ENCODE data around the gene CAB39L. TPM values are rescaled to one million over a fixed set of nuclear protein-coding genes. Genes with fewer than 3 reads are reported as not detected.

CAB39L gene
- total and polyA plus RNA-seq, 2 of the 13 experiments (the other 11 are each of a cell fraction or from before 2014, with no cell fraction given), result 3.1 to 6.1 TPM

DNA sequence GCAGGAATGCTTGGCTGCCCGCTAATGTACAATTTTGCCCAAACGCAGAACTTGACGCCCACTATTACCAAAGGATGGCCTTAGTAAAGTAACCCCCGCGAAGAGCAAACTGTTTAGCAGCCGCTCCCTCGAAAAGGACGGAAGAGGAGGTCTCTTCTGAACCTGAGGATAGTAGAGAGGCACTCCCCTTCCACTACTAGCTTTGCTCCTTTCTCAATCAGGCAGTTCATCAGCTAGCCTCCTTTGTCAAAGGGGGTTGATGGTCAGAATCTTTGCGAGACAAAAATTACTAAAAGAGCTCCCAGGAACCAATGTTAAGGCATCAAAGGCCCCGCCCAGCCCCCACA lies 534 bp downstream of the CAB39L start:
- H2AFZ ChIP-seq (ENCODE audit: low read length), result peak overlapping the region; percentile 45
- ChIA-PET CTCF (ENCODE audit: low intra/inter-chr PET ratio, low total read pairs) (no interaction called here), POLR2A (interaction anchor here (0.7 to 4.2 kb wide), 21 partner anchors 9 to 554 kb away, joined by 3 to 123 read pairs (median 6); partner anchors contain the start of genes EBPL, PHF11 and RCBTB1)
- peak overlapping the region; percentile 87 for H3K9ac ChIP-seq (ENCODE audit: insufficient read depth, low read depth, low read length)
- TSS peak; percentile 88 for BruUV-seq (replicated peaks)
- peak; percentile 34 for ATAC-seq
- 1% methylated on average over 10 of the region's 10 CpGs for WGBS (ENCODE audit: low lambda C conversion rate)
- TF ChIP-seq SRY (CRISPR knock-in tag; IDR thresholded peaks at IDR 0.05), result peak; percentile 57; the same call in 1 of the 2 replicates
- 0 out of 2 replicates have a peak, but pooled peaks have one; percentile 45 for TF ChIP-seq TMF1 (CRISPR knock-in tag; IDR thresholded peaks at IDR 0.05; ENCODE audit: low read depth)
- TF ChIP-seq, protein P1, sequence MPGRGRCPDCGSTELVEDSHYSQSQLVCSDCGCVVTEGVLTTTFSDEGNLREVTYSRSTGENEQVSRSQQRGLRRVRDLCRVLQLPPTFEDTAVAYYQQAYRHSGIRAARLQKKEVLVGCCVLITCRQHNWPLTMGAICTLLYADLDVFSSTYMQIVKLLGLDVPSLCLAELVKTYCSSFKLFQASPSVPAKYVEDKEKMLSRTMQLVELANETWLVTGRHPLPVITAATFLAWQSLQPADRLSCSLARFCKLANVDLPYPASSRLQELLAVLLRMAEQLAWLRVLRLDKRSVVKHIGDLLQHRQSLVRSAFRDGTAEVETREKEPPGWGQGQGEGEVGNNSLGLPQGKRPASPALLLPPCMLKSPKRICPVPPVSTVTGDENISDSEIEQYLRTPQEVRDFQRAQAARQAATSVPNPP (CRISPR knock-in tag; IDR thresholded peaks at IDR 0.05), result peak; percentile 13; the same call in 1 of the 2 replicates
- TF ChIP-seq NRL (CRISPR knock-in tag; IDR thresholded peaks at IDR 0.05; ENCODE audit: borderline replicate concordance), result no peak
- peak; percentile 22; the same call in 1 of the 2 replicates for TF ChIP-seq POLR2G (IDR thresholded peaks at IDR 0.05; ENCODE audit: low read depth, low read length)
- 0 out of 2 replicates have a peak, but pooled peaks have one; percentile 4 for TF ChIP-seq ARID2 (CRISPR knock-in tag; IDR thresholded peaks at IDR 0.05; ENCODE audit: borderline replicate concordance)
- TF ChIP-seq, protein P2, sequence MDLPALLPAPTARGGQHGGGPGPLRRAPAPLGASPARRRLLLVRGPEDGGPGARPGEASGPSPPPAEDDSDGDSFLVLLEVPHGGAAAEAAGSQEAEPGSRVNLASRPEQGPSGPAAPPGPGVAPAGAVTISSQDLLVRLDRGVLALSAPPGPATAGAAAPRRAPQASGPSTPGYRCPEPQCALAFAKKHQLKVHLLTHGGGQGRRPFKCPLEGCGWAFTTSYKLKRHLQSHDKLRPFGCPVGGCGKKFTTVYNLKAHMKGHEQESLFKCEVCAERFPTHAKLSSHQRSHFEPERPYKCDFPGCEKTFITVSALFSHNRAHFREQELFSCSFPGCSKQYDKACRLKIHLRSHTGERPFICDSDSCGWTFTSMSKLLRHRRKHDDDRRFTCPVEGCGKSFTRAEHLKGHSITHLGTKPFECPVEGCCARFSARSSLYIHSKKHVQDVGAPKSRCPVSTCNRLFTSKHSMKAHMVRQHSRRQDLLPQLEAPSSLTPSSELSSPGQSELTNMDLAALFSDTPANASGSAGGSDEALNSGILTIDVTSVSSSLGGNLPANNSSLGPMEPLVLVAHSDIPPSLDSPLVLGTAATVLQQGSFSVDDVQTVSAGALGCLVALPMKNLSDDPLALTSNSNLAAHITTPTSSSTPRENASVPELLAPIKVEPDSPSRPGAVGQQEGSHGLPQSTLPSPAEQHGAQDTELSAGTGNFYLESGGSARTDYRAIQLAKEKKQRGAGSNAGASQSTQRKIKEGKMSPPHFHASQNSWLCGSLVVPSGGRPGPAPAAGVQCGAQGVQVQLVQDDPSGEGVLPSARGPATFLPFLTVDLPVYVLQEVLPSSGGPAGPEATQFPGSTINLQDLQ (CRISPR knock-in tag; IDR thresholded peaks at IDR 0.05), result no peak
- 0 out of 2 replicates have a peak, but pooled peaks have one; percentile 13 for TF ChIP-seq ZMAT3 (CRISPR knock-in tag; conservative IDR thresholded peaks at IDR 0.05)
- H3K27me3 ChIP-seq (ENCODE audit: control insufficient read depth in 1 of 2, insufficient read depth in 2 of 2, low read length in 2 of 2), result no peaks in the 10 kb centered on the region; a peak in 1 of 5 replicates
- H4K20me1 ChIP-seq (ENCODE audit: insufficient read depth, low read length), result no peaks in the 10 kb centered on the region
- FAIRE-seq, result peak; percentile 28
- H3K4me1 ChIP-seq (ENCODE audit: insufficient read depth, low read length), result peaks cover 30% of the 10 kb centered on the region
- H3K36me3 ChIP-seq (replicated peaks in 1 of 2; ENCODE audit: control insufficient read depth in 1 of 2, insufficient read depth in 2 of 2, low read length in 2 of 2), result no peaks in the 10 kb centered on the region
- H3K79me2 ChIP-seq (ENCODE audit: insufficient read depth, low read length), result peaks cover 23% of the 10 kb centered on the region
- peak overlapping the region; percentile 94 for H3K27ac ChIP-seq (ENCODE audit: extremely low read length, insufficient read depth, low read length)
- peak; percentile 40 for DNase-seq (ENCODE audit: low spot score)
- peak overlapping the region; percentile 76 for H3K4me2 ChIP-seq (ENCODE audit: low read depth, low read length)
- in situ Hi-C loops (cut with HindIII; ENCODE audit: extremely low pct_ligation_motif_present, low pct_unique_long_range_greater_than_20kb), result no loop called here
- H3K9me3 ChIP-seq (ENCODE audit: low read length), result no peaks in the 10 kb centered on the region
- peak overlapping the region; percentile 68 to 89 (median 77) for H3K4me3 ChIP-seq (replicated peaks in 1 of 3; ENCODE audit: insufficient read depth in 1 of 3, low read depth in 2 of 3, low read length in 3 of 3)
- intact Hi-C loops (cut with micrococcal nuclease; ENCODE audit: unreplicated experiment), result loop anchor here (5.0 kb wide), 1 partner anchor 141 kb away; no protein-coding TSS in a partner anchor

All from HepG2 (cell line).